Loucy (cell line): ENCODE data around the gene DEFB124.

ENCODE experiments used
- EZH2phosphoT487 ChIP-seq: fragments of 200-600 bp; IDR thresholded peaks from 2 replicates; pipeline ENCODE4 v1.6.1; 2018; ENCODE audit warnings: antibody characterized with exemption, mild to moderate bottlenecking, moderate library complexity, borderline replicate concordance
- TF ChIP-seq, protein P1 (sequence below): fragments of 200-600 bp; sonication (generic); conservative IDR thresholded peaks from 2 replicates; pipeline ENCODE4 v1.5.1; 2014; ENCODE audit warnings: mild to moderate bottlenecking, antibody characterized with exemption, low read length

DNA sequence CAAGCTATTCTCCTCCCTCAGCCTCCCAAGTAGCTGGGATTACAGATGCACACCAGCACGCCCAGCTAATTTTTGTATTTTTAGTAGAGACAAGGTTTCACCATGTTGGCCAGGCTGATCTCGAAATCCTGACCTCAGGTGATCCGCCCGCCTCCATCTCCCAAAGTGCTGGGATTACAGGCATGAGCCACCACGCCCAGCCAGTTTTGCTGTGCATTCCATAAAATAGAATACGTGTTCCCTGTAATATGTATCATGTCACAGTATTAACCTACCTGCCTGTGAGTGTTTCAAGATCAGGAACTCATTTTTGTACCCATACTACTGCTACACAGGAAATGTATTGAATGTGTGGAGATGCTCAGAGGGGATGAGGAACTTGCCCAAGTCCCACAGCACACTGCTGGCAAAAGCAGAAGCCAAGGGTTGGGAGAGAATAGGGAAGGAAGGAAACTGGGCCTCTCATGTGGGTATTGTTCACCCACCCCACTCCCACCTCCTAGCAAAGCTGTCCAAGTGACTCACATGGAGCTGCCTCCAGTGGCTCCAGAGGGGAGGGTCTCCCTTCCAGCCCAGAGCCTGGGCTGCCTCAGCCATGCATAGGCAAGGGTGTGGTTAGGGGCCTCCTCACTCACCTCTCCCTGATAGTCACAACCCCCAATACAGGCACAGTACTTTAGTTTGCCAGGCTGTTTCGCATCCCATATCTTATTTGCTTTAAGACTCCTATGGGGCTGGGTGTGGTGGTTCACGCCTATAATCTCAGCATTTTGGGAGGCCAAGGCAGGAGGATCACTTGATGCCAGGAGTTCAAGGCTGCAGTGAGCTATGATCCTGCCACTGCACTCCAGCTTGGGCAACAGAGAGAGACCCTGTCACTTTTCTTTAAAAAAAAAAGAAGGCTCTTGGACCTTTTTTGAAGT, 48.7 kb upstream of the DEFB124 start:
- TF ChIP-seq, protein P1, sequence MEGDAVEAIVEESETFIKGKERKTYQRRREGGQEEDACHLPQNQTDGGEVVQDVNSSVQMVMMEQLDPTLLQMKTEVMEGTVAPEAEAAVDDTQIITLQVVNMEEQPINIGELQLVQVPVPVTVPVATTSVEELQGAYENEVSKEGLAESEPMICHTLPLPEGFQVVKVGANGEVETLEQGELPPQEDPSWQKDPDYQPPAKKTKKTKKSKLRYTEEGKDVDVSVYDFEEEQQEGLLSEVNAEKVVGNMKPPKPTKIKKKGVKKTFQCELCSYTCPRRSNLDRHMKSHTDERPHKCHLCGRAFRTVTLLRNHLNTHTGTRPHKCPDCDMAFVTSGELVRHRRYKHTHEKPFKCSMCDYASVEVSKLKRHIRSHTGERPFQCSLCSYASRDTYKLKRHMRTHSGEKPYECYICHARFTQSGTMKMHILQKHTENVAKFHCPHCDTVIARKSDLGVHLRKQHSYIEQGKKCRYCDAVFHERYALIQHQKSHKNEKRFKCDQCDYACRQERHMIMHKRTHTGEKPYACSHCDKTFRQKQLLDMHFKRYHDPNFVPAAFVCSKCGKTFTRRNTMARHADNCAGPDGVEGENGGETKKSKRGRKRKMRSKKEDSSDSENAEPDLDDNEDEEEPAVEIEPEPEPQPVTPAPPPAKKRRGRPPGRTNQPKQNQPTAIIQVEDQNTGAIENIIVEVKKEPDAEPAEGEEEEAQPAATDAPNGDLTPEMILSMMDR = no peak
- TF ChIP-seq EZH2phosphoT487 = no peak
